PC-3 (cell line): ENCODE measurements around the gene OLFM4.

ENCODE experiments used
- CTCF ChIP-seq: fragments of 300-600 bp; sonication (generic); conservative IDR thresholded peaks from 2 replicates; pipeline ENCODE4 v1.5.1; 2017; ENCODE audit warnings: antibody characterized with exemption, low read depth, mild to moderate bottlenecking, low read length
- EZH2 ChIP-seq: fragments of 300-600 bp; sonication (generic); IDR thresholded peaks from one replicate; pipeline ENCODE4 v1.6.1; 2017; ENCODE audit warnings: antibody characterized with exemption, mild to moderate bottlenecking, low read length; ENCODE audit not compliant: unreplicated experiment
- EZH2phosphoT487 ChIP-seq: fragments of 300-600 bp; sonication (generic); IDR thresholded peaks from 2 replicates; pipeline ENCODE4 v1.6.1; 2018; ENCODE audit warnings: mild to moderate bottlenecking, antibody characterized with exemption, low read length, borderline replicate concordance

GRCh38 chr13:53018690-53019647, 9.6 kb upstream of the OLFM4 start:
- no peak for TF ChIP-seq CTCF
- TF ChIP-seq EZH2: no peak
- no peak for TF ChIP-seq EZH2phosphoT487
